B cell (primary cell): ENCODE results near the gene ITIH2. TPM values are rescaled to one million over a fixed set of nuclear protein-coding genes. Genes with fewer than 3 reads are reported as not detected.
A peak's percentile ranks its signal among the peaks of the same experiment; 100 is the strongest.

Source experiments
- ATAC-seq: fragments of 200-7000 bp; cut with Tn5 transposase; one replicate; pipeline ENCODE4 v1.10.0; 2021; ENCODE audit warnings: low read depth, mild to moderate bottlenecking, moderate number of reproducible peaks, moderate library complexity
- CTCF ChIA-PET: fragments of 350-600 bp; sonication (Branson Sonifier 250); formaldehyde crosslinking; loops from one replicate; lab custom pipeline; 2021; ENCODE audit warnings: antibody characterized with exemption, inconsistent platforms; lab: Charles Lee
- POLR2A ChIA-PET: fragments of 350-600 bp; sonication (Branson Sonifier 250); formaldehyde crosslinking; loops from one replicate; lab custom pipeline; 2021; ENCODE audit warnings: antibody characterized with exemption; lab: Charles Lee
- DNase-seq: peaks from one replicate; pipeline ENCODE4 v3.0.0; 2013
- H2AFZ ChIP-seq: 2 replicates; pipeline ENCODE4 v1.6.1; 2012; ENCODE audit warnings: mild to moderate bottlenecking, low read depth, low read length; ENCODE audit not compliant: insufficient read depth, poor library complexity, severe bottlenecking
- H3K27ac ChIP-seq, 2 donors: 1 replicate in 1 of 2; 2 replicates in 1 of 2; pipeline ENCODE4 v1.5.1; 2012 to 2013; ENCODE audit warnings: low read length in 2 of 2, mild to moderate bottlenecking in 2 of 2, moderate library complexity in 1 of 2
- H3K27me3 ChIP-seq, 4 experiments: fragments of 200-600 bp in 1 of 4; sonication (generic) in 1 of 4; replicated peaks in 1 of 4; 1 replicate in 2 of 4; 2 replicates in 2 of 4; pipeline versions ENCODE4 v1.6.1 to v1.7.0; 2013 to 2016; ENCODE audit warnings: low read length in 3 of 4, mild to moderate bottlenecking in 2 of 4, mixed read lengths in 1 of 4, moderate library complexity in 1 of 4; ENCODE audit not compliant: insufficient read depth in 4 of 4, control insufficient read depth in 3 of 4; ENCODE audit errors: control extremely low read depth in 1 of 4
- H3K36me3 ChIP-seq, 2 experiments: replicated peaks in 1 of 2; 1 replicate in 1 of 2; 2 replicates in 1 of 2; pipeline versions ENCODE4 v1.6.1 to v1.7.1; 2013; ENCODE audit warnings: low read length in 1 of 2; ENCODE audit not compliant: insufficient read depth in 2 of 2, control insufficient read depth in 1 of 2; ENCODE audit errors: control extremely low read depth in 1 of 2, extremely low read depth in 1 of 2
- H3K4me1 ChIP-seq, 2 donors: fragments of 200-600 bp in 1 of 2; sonication (generic) in 1 of 2; 1 replicate in 1 of 2; 2 replicates in 1 of 2; pipeline versions ENCODE4 v1.5.1 to v1.6.1; 2013 to 2017; ENCODE audit warnings: low read length in 2 of 2; ENCODE audit not compliant: control insufficient read depth in 2 of 2, insufficient read depth in 2 of 2
- H3K4me2 ChIP-seq: replicated peaks from 2 replicates; pipeline ENCODE3; 2012; ENCODE audit warnings: mild to moderate bottlenecking, low read depth, low read length; ENCODE audit not compliant: poor library complexity, severe bottlenecking
- H3K4me3 ChIP-seq, 5 experiments: fragments of 200-600 bp in 1 of 5; sonication (generic) in 1 of 5; 1 replicate in 3 of 5; 2 replicates in 2 of 5; pipeline versions ENCODE4 v1.5.1 to v1.7.0; 2011 to 2016; ENCODE audit warnings: low read length in 4 of 5, mild to moderate bottlenecking in 4 of 5, low read depth in 2 of 5, control low read depth in 1 of 5, moderate library complexity in 1 of 5; ENCODE audit not compliant: insufficient read depth in 1 of 5; ENCODE audit errors: control extremely low read depth in 1 of 5, extremely low read depth in 1 of 5
- H3K79me2 ChIP-seq: fragments of 200-600 bp; sonication (generic); one replicate; pipeline ENCODE4 v1.6.0; 2016; ENCODE audit warnings: low read length; ENCODE audit not compliant: control insufficient read depth, insufficient read depth
- H3K9ac ChIP-seq: fragments of 200-600 bp; sonication (generic); 2 replicates; pipeline ENCODE4 v1.6.1; 2017; ENCODE audit warnings: mild to moderate bottlenecking, low read length, moderate library complexity
- H3K9me3 ChIP-seq, 3 donors: one replicate each; pipeline versions ENCODE4 v1.6.1 to v1.7.1; 2013; ENCODE audit warnings: low read length in 2 of 3; ENCODE audit not compliant: control insufficient read depth in 2 of 3, insufficient read depth in 1 of 3; ENCODE audit errors: control extremely low read depth in 1 of 3
- H4K20me1 ChIP-seq: 2 replicates; pipeline ENCODE4 v1.6.0; 2012; ENCODE audit warnings: mild to moderate bottlenecking, low read length; ENCODE audit not compliant: insufficient read depth, control insufficient read depth, poor library complexity, severe bottlenecking
- H3K27ac Mint-ChIP-seq: one replicate; pipeline ENCODE4 v1.8.0; 2021; ENCODE audit warnings: mixed read lengths
- H3K27me3 Mint-ChIP-seq: one replicate; pipeline ENCODE4 v1.8.0; 2021; ENCODE audit warnings: mixed read lengths
- H3K4me1 Mint-ChIP-seq: one replicate; pipeline ENCODE4 v1.8.0; 2021; ENCODE audit warnings: mixed read lengths
- H3K4me3 Mint-ChIP-seq: one replicate; pipeline ENCODE4 v1.8.0; 2021; ENCODE audit warnings: mixed read lengths
- H3K9me3 Mint-ChIP-seq: one replicate; pipeline ENCODE4 v1.8.0; 2022; ENCODE audit warnings: mixed read lengths; ENCODE audit not compliant: insufficient read depth
- EZH2 ChIP-seq: IDR thresholded peaks from 2 replicates; pipeline ENCODE4 v1.6.1; 2012; ENCODE audit warnings: borderline replicate concordance, low read depth, mild to moderate bottlenecking, moderate library complexity, low read length; ENCODE audit not compliant: insufficient read depth, poor library complexity, severe bottlenecking
- WGBS: methylation state at CpG from one replicate; pipeline ENCODE4 v1.1.5; 2013; ENCODE audit warnings: missing lambda C conversion rate; ENCODE audit not compliant: insufficient coverage; 5-methylcytosine and 5-hydroxymethylcytosine counted together
- intact Hi-C: fragments of 100-400 bp; cut with micrococcal nuclease; formaldehyde crosslinking; loops from one replicate; pipeline ENCODE4 v1.10.0; 2022
- polyA plus RNA-seq: library from polyadenylated mRNA; depleted of rRNA; stranded (reverse); fragments of >200 nt; gene quantifications from 2 replicates; pipeline ENCODE4 v1.2.3, GENCODE V29; 2012
- total RNA-seq, 2 donors: library from RNA; stranded (reverse); fragments of 120-200 nt in 1 of 2; gene quantifications; 1 replicate in 1 of 2; 2 replicates in 1 of 2; pipeline versions ENCODE4 v1.2.3 to v1.2.4, GENCODE V29; 2013 to 2022
- TF ChIP-seq, protein P1 (sequence below): fragments of 200-600 bp; IDR thresholded peaks from one replicate; pipeline ENCODE4 v1.8.0; 2022; ENCODE audit warnings: antibody characterized with exemption, mild to moderate bottlenecking

Gene ITIH2
- total and polyA plus RNA-seq, 2 donors (not counting 1 experiment from before 2014, with no cell fraction given), result not detected

DNA sequence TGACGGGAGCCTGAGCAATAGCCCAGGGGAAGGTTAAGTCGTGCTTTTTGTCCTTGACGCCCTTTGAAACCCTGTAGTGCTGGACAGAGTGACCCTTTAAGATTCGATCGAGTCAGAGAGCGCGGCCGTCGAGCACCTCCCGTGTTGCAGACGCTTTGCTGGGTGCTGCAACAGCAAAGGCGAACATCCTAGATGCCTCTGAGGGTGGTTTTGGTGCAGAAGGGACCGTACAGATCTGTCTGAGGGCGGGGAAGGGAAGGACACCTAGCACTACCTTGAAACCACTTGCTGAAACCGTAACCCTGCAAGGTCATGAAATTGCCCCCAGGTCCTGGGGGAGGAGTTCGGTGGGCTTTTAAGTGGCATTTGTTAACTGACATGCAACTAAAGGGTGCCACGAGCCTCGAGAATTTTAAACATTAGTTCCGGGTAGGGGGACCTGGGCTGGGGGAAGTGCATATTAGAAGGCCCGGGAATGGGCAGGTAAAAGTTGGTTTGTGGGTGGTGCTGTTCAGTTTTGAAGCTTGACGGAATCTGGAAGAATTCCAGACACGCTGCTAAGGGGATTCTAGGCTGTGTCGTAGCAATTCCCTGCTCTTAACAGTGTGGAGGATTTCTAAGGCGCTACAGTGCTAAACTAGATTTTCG is 85.6 kb downstream of the ITIH2 start:
- peak overlapping the region; percentile 98 for H2AFZ ChIP-seq
- peaks cover 0 to 3% of the 10 kb centered on the region in 2 experiments for H3K36me3 ChIP-seq
- no peak for ATAC-seq
- H3K4me3 ChIP-seq, result peak overlapping the region; percentile 87 to 95 (median 87)
- H3K27me3 ChIP-seq, result no peaks in the 10 kb centered on the region
- peaks cover 98% of the 10 kb centered on the region for H3K79me2 ChIP-seq
- no peaks in the 10 kb centered on the region for H3K27me3 Mint-ChIP-seq
- no peaks in the 10 kb centered on the region for H3K9me3 ChIP-seq
- H3K4me3 Mint-ChIP-seq, result no peak overlapping the region
- CTCF ChIA-PET, result interaction anchor here (1.1 to 1.4 kb wide), 2 partner anchors 29 to 31 kb away, joined by 3 to 15 read pairs; partner anchors contain the start of gene TAF3
- peak overlapping the region; percentile 14 to 75 for H3K27ac ChIP-seq
- no peak for DNase-seq
- peaks cover 56% of the 10 kb centered on the region for H4K20me1 ChIP-seq
- H3K4me2 ChIP-seq, result peak overlapping the region; percentile 97
- peak overlapping the region; percentile 95 for H3K9ac ChIP-seq
- peak overlapping the region; percentile 47 for H3K27ac Mint-ChIP-seq
- H3K9me3 Mint-ChIP-seq, result no peaks in the 10 kb centered on the region
- WGBS, result 1% methylated on average over 22 of the region's 25 CpGs
- intact Hi-C loops, result loop anchor here (1.0 to 5.0 kb wide), 2 partner anchors 30 to 1646 kb away; partner anchors contain the start of gene TAF3
- POLR2A ChIA-PET, result interaction anchor here (0.5 to 2.1 kb wide), 2 partner anchors 30 to 380 kb away, joined by 3 to 38 read pairs; partner anchors contain the start of gene TAF3
- H3K4me1 Mint-ChIP-seq, result peaks cover 50% of the 10 kb centered on the region
- TF ChIP-seq, protein P1, sequence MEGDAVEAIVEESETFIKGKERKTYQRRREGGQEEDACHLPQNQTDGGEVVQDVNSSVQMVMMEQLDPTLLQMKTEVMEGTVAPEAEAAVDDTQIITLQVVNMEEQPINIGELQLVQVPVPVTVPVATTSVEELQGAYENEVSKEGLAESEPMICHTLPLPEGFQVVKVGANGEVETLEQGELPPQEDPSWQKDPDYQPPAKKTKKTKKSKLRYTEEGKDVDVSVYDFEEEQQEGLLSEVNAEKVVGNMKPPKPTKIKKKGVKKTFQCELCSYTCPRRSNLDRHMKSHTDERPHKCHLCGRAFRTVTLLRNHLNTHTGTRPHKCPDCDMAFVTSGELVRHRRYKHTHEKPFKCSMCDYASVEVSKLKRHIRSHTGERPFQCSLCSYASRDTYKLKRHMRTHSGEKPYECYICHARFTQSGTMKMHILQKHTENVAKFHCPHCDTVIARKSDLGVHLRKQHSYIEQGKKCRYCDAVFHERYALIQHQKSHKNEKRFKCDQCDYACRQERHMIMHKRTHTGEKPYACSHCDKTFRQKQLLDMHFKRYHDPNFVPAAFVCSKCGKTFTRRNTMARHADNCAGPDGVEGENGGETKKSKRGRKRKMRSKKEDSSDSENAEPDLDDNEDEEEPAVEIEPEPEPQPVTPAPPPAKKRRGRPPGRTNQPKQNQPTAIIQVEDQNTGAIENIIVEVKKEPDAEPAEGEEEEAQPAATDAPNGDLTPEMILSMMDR, result no peak
- peaks cover 26 to 28% of the 10 kb centered on the region in 2 donors for H3K4me1 ChIP-seq

- no peak for DNase-seq
- peak overlapping the region in 2 of 5 experiments; percentile 87 for H3K4me3 ChIP-seq
- peak overlapping the region; percentile 95 for H3K9ac ChIP-seq
- TF ChIP-seq, protein P1, result no peak
- TF ChIP-seq EZH2, result no peak
- peaks cover 26 to 28% of the 10 kb centered on the region in 2 donors for H3K4me1 ChIP-seq
- peaks cover 58% of the 10 kb centered on the region for H4K20me1 ChIP-seq
- H3K79me2 ChIP-seq, result peaks cover 100% of the 10 kb centered on the region
- H3K27ac ChIP-seq, result no peak overlapping the region
- CTCF ChIA-PET, result interaction anchor here (1.9 kb wide), 1 partner anchor 27 kb away, joined by 6 read pairs; no protein-coding TSS in a partner anchor
- H3K9me3 ChIP-seq, result no peaks in the 10 kb centered on the region
- peaks cover 0 to 3% of the 10 kb centered on the region in 2 experiments for H3K36me3 ChIP-seq
- 0% methylated on average over 1 of the region's 3 CpGs for WGBS
- H3K4me3 Mint-ChIP-seq, result peak overlapping the region; percentile 70
- H2AFZ ChIP-seq, result no peak overlapping the region
- no peaks in the 10 kb centered on the region for H3K9me3 Mint-ChIP-seq
- no peak for ATAC-seq
- H3K27ac Mint-ChIP-seq, result no peak overlapping the region
- H3K27me3 Mint-ChIP-seq, result no peaks in the 10 kb centered on the region
- POLR2A ChIA-PET, result interaction anchor here (0.5 kb wide), 1 partner anchor 380 kb away, joined by 3 read pairs; no protein-coding TSS in a partner anchor
- peak overlapping the region; percentile 97 for H3K4me2 ChIP-seq
- H3K27me3 ChIP-seq, result no peaks in the 10 kb centered on the region
- intact Hi-C loops, result loop anchor here (5.0 kb wide), 1 partner anchor 1647 kb away; no protein-coding TSS in a partner anchor
- H3K4me1 Mint-ChIP-seq, result peaks cover 54% of the 10 kb centered on the region
These were observed 86.3 kb downstream of the ITIH2 start for GRCh38 chr10:7789390-7789789.
